H1 (cell line): ENCODE data around the gene GTSE1. TPM values are rescaled to one million over a fixed set of nuclear protein-coding genes. Genes with fewer than 3 reads are reported as not detected.

Experiments
- ATF2 ChIP-seq: IDR thresholded peaks from 2 replicates; pipeline ENCODE4 v1.6.1; 2012; ENCODE audit warnings: low read length, inconsistent platforms
- CHD2 ChIP-seq: IDR thresholded peaks from 2 replicates; pipeline ENCODE4 v1.6.1; 2012; ENCODE audit warnings: low read length, improper control_type of control experiment
- JUN ChIP-seq: IDR thresholded peaks from 2 replicates; pipeline ENCODE4 v1.6.1; 2011; ENCODE audit warnings: low read depth, mild to moderate bottlenecking, improper control_type of control experiment, low read length
- RFX5 ChIP-seq: IDR thresholded peaks from 2 replicates; pipeline ENCODE4 v1.6.1; 2011; ENCODE audit warnings: low read depth, low read length, improper control_type of control experiment, borderline replicate concordance
- YY1 ChIP-seq: IDR thresholded peaks from 2 replicates; pipeline ENCODE4 v1.6.1; 2011; ENCODE audit warnings: low read depth, mild to moderate bottlenecking, low read length
- polyA plus RNA-seq, 7 experiments: library from polyadenylated mRNA; depleted of rRNA in 3 of 7; stranded (reverse) in 5 of 7; unstranded in 2 of 7; fragments of >200 nt in 5 of 7; fragments of 200-250 nt in 2 of 7; gene quantifications; 1 replicate in 5 of 7; 2 replicates in 1 of 7; 4 replicates in 1 of 7; pipeline versions ENCODE4 v1.2.1 to v1.2.3, GENCODE V29; 2011 to 2013; ENCODE audit warnings: missing spikeins in 2 of 7, mixed read lengths in 2 of 7
- total RNA-seq: library from RNA; stranded (reverse); fragmentation: NEBNext Ultra II Directional; extraction: Animal tissue kit (Norgen Biotek cat#: 25700); gene quantifications from 2 replicates; pipeline ENCODE4 v1.2.1, GENCODE V29; 2021

The GTSE1 gene
- total and polyA plus RNA-seq, 2 of the 8 experiments (the other 6 are each of a cell fraction or from before 2014, with no cell fraction given): 17.5 to 38.6 TPM

- TF ChIP-seq ATF2: no peak
- TF ChIP-seq RFX5: no peak
- no peak for TF ChIP-seq JUN
- TF ChIP-seq CHD2: no peak
- TF ChIP-seq YY1: no peak
Observed at GRCh38 chr22:46272196-46272595, 24.5 kb upstream of the GTSE1 start (continued).
